Loucy (cell line): ENCODE results near the gene SLC22A31.

ENCODE experiments used
- CTCF ChIP-seq: fragments of 200-600 bp; sonication (generic); conservative IDR thresholded peaks from 2 replicates; pipeline ENCODE4 v1.5.1; 2014; ENCODE audit warnings: mild to moderate bottlenecking, antibody characterized with exemption, low read length
- EZH2phosphoT487 ChIP-seq: fragments of 200-600 bp; IDR thresholded peaks from 2 replicates; pipeline ENCODE4 v1.6.1; 2018; ENCODE audit warnings: antibody characterized with exemption, mild to moderate bottlenecking, moderate library complexity, borderline replicate concordance

- TF ChIP-seq CTCF (no peak), EZH2phosphoT487 (no peak)
Observed at GRCh38 chr16:89155851-89156739, 44.2 kb downstream of the SLC22A31 start.
